Measurements from ENCODE around the gene CYP3A7.

GRCh38 chr7:99667179-99667578 is 67.8 kb downstream of the CYP3A7 start:
- TF ChIP-seq, protein P1, sequence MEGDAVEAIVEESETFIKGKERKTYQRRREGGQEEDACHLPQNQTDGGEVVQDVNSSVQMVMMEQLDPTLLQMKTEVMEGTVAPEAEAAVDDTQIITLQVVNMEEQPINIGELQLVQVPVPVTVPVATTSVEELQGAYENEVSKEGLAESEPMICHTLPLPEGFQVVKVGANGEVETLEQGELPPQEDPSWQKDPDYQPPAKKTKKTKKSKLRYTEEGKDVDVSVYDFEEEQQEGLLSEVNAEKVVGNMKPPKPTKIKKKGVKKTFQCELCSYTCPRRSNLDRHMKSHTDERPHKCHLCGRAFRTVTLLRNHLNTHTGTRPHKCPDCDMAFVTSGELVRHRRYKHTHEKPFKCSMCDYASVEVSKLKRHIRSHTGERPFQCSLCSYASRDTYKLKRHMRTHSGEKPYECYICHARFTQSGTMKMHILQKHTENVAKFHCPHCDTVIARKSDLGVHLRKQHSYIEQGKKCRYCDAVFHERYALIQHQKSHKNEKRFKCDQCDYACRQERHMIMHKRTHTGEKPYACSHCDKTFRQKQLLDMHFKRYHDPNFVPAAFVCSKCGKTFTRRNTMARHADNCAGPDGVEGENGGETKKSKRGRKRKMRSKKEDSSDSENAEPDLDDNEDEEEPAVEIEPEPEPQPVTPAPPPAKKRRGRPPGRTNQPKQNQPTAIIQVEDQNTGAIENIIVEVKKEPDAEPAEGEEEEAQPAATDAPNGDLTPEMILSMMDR (IDR thresholded peaks at IDR 0.05): no peak
- TF ChIP-seq POLR2AphosphoS5 (IDR thresholded peaks at IDR 0.05; ENCODE audit: low read depth, low read length) (no peak), TCF7L2 (IDR thresholded peaks at IDR 0.05; ENCODE audit: low read depth, low read length) (no peak), SIN3A (IDR thresholded peaks at IDR 0.05; ENCODE audit: borderline replicate concordance, insufficient read depth, low read depth, low read length) (no peak)

Measured in Panc1 (cell line).